ENCODE measurements around the gene ROCK2. TPM values are rescaled to one million over a fixed set of nuclear protein-coding genes. Genes with fewer than 3 reads are reported as not detected.

Gene ROCK2
- total RNA-seq, 1 donor from 2014 or later, result 36.1 TPM

DNA sequence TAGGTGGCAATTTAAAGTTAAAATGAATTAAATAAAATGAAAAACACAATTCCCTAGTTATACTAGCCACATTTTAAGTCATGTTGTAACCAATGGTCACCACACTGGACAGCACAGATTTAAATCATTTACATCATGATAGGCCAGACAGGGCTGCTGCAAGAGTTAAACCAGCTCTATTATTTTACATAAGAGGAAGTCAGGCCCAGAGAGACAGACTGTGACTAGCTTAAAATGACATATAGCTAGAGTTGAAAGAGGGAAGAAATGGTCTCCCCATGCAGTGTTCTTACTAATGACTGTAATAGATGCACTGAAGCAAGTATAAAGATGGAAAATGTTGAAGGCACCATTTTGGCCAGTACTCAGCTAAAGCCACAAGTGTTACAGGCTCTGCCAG lies 119.5 kb downstream of the ROCK2 start:
- H3K27me3 Mint-ChIP-seq (ENCODE audit: insufficient read depth, low read depth), result no peaks in the 10 kb centered on the region
- no peaks in the 10 kb centered on the region for H3K79me2 ChIP-seq (ENCODE audit: low read depth)
- no peak overlapping the region for H3K4me2 ChIP-seq
- no peaks in the 10 kb centered on the region for H3K9me3 Mint-ChIP-seq
- H2AFZ ChIP-seq (replicated peaks), result no peak overlapping the region
- peaks cover 18% of the 10 kb centered on the region for H3K4me1 Mint-ChIP-seq
- H3K27ac Mint-ChIP-seq, result no peak overlapping the region
- H3K36me3 Mint-ChIP-seq, result peaks cover 14% of the 10 kb centered on the region
- H3K4me3 ChIP-seq, result no peak overlapping the region
- H3K4me3 Mint-ChIP-seq, result no peak overlapping the region
- H4K20me1 ChIP-seq (ENCODE audit: low read depth), result no peaks in the 10 kb centered on the region
- H3K9ac ChIP-seq, result no peak overlapping the region
- TF ChIP-seq, protein P1, sequence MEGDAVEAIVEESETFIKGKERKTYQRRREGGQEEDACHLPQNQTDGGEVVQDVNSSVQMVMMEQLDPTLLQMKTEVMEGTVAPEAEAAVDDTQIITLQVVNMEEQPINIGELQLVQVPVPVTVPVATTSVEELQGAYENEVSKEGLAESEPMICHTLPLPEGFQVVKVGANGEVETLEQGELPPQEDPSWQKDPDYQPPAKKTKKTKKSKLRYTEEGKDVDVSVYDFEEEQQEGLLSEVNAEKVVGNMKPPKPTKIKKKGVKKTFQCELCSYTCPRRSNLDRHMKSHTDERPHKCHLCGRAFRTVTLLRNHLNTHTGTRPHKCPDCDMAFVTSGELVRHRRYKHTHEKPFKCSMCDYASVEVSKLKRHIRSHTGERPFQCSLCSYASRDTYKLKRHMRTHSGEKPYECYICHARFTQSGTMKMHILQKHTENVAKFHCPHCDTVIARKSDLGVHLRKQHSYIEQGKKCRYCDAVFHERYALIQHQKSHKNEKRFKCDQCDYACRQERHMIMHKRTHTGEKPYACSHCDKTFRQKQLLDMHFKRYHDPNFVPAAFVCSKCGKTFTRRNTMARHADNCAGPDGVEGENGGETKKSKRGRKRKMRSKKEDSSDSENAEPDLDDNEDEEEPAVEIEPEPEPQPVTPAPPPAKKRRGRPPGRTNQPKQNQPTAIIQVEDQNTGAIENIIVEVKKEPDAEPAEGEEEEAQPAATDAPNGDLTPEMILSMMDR (IDR thresholded peaks at IDR 0.05), result no peak
- TF ChIP-seq EZH2 (IDR thresholded peaks at IDR 0.05) (no peak), EZH2phosphoT487 (IDR thresholded peaks at IDR 0.05) (no peak)
- no peaks in the 10 kb centered on the region for H3K4me1 ChIP-seq
- no peak for DNase-seq (ENCODE audit: low spot score)
- no peaks in the 10 kb centered on the region for H3K27me3 ChIP-seq
- no peaks in the 10 kb centered on the region for H3F3A ChIP-seq (ENCODE audit: low read depth)
- no peaks in the 10 kb centered on the region for H3K9me3 ChIP-seq (ENCODE audit: low read depth)
- peaks cover 4% of the 10 kb centered on the region for H3K36me3 ChIP-seq
- no peak overlapping the region for H3K27ac ChIP-seq

DNA sequence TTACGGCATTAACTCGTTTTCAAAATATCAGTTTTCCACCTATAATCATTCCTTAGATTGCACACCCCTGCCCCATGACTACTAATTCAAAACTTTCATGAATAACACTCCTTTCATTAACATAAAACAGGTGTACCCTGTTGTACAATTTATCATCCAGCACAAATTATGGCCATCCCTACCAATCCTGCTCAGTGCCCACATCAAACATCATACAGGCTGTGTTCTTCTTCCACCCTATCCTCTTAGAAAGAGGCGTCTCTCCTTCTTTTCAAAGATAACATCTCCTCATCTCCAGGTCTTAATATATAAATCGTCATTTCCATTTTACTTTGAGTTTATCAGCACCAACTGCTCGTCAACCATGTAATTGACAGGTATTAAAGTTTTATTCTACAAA lies 121.6 kb downstream of the ROCK2 start:
- Histone ChIP-seq H3K4me1 (no peaks in the 10 kb centered on the region), H3K36me3 (peaks cover 9% of the 10 kb centered on the region), H3F3A (ENCODE audit: low read depth) (no peaks in the 10 kb centered on the region), H3K9me3 (ENCODE audit: low read depth) (no peaks in the 10 kb centered on the region), H3K4me3 (no peak overlapping the region), H3K4me2 (no peak overlapping the region), H3K27ac (no peak overlapping the region), H3K27me3 (no peaks in the 10 kb centered on the region), H3K9ac (no peak overlapping the region), H3K79me2 (ENCODE audit: low read depth) (no peaks in the 10 kb centered on the region), H2AFZ (replicated peaks) (no peak overlapping the region), H4K20me1 (ENCODE audit: low read depth) (no peaks in the 10 kb centered on the region)
- Mint-ChIP-seq H3K27me3 (ENCODE audit: insufficient read depth, low read depth) (no peaks in the 10 kb centered on the region), H3K27ac (no peak overlapping the region), H3K4me1 (peaks cover 7% of the 10 kb centered on the region), H3K36me3 (peaks cover 27% of the 10 kb centered on the region), H3K4me3 (no peak overlapping the region), H3K9me3 (no peaks in the 10 kb centered on the region)
- TF ChIP-seq, protein P1 (IDR thresholded peaks at IDR 0.05), result no peak
- TF ChIP-seq EZH2phosphoT487 (IDR thresholded peaks at IDR 0.05) (no peak), EZH2 (IDR thresholded peaks at IDR 0.05) (no peak)
- DNase-seq (ENCODE audit: low spot score), result no peak

DNA sequence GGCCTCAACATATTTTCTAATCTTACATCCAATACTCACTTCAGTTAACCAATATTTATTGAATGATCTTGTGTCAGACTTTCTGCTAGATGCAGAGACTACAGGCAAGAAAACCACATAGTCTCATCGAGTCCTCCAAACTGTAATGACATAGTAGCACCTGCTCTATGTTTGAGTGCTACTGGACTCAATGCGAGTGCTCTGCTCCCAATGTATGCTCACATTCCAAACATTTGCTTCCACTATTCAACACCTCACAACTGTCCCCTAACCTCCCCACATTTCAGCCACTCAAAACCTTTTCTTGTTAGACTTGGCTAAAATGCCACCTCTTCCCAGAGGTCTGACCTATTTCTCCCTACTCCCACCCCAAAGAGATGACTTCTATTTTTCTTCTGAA lies 124.0 kb downstream of the ROCK2 start:
- TF ChIP-seq EZH2 (IDR thresholded peaks at IDR 0.05) (no peak), EZH2phosphoT487 (IDR thresholded peaks at IDR 0.05) (no peak)
- TF ChIP-seq, protein P1 (IDR thresholded peaks at IDR 0.05), result no peak
- Histone ChIP-seq H4K20me1 (ENCODE audit: low read depth) (no peaks in the 10 kb centered on the region), H3K9me3 (ENCODE audit: low read depth) (no peaks in the 10 kb centered on the region), H3F3A (ENCODE audit: low read depth) (no peaks in the 10 kb centered on the region), H3K4me2 (no peak overlapping the region), H3K79me2 (ENCODE audit: low read depth) (no peaks in the 10 kb centered on the region), H3K4me1 (no peaks in the 10 kb centered on the region), H3K4me3 (no peak overlapping the region), H3K36me3 (peaks cover 23% of the 10 kb centered on the region), H3K27me3 (no peaks in the 10 kb centered on the region), H3K27ac (no peak overlapping the region), H2AFZ (replicated peaks) (no peak overlapping the region), H3K9ac (no peak overlapping the region)
- no peaks in the 10 kb centered on the region for H3K4me1 Mint-ChIP-seq
- no peak for DNase-seq (ENCODE audit: low spot score)
- H3K27ac Mint-ChIP-seq, result no peak overlapping the region
- H3K36me3 Mint-ChIP-seq, result peaks cover 27% of the 10 kb centered on the region
- H3K9me3 Mint-ChIP-seq, result no peaks in the 10 kb centered on the region
- no peak overlapping the region for H3K4me3 Mint-ChIP-seq
- H3K27me3 Mint-ChIP-seq (ENCODE audit: insufficient read depth, low read depth), result no peaks in the 10 kb centered on the region

Measured in neural progenitor cell (in vitro differentiated cells).